ENCODE measurements around the gene FTCD. TPM values are rescaled to one million over a fixed set of nuclear protein-coding genes. Genes with fewer than 3 reads are reported as not detected.

The FTCD gene
- total and polyA plus RNA-seq, 2 of the 4 experiments (the other 2 are of a cell fraction), result 0.55 TPM; not detected in 1

- dilution Hi-C loops (cut with HindIII; ENCODE audit: low sequenced_read_pairs, unreplicated experiment) (no loop called here), in situ Hi-C loops (cut with MboI; ENCODE audit: low sequenced_read_pairs) (no loop called here), intact Hi-C loops (cut with micrococcal nuclease) (no loop called here)
- Histone ChIP-seq H3K4ac (ENCODE audit: low read depth, low read length) (0 out of 2 replicates have a peak overlapping the region, but pooled peaks have one; percentile 1), H3K4me1 (ENCODE audit: control insufficient read depth, insufficient read depth, low read length) (peaks cover 9% of the 10 kb centered on the region; the same call in 1 of the 2 replicates), H4K20me1 (ENCODE audit: insufficient read depth, low read length) (peaks cover 92% of the 10 kb centered on the region), H2BK5ac (ENCODE audit: low read depth, low read length, poor library complexity, severe bottlenecking) (peak overlapping the region; percentile 55), H3K36me3 (ENCODE audit: control insufficient read depth, insufficient read depth, low read length) (peaks cover 99% of the 10 kb centered on the region), H2AFZ (replicated peaks; ENCODE audit: low read length, poor library complexity) (no peak overlapping the region), H3K23ac (ENCODE audit: low read depth, low read length) (no peak overlapping the region), H3K27me3 (ENCODE audit: control insufficient read depth, insufficient read depth, low read length) (no peaks in the 10 kb centered on the region), H2BK15ac (ENCODE audit: low read depth, low read length) (no peak overlapping the region), H4K91ac (ENCODE audit: insufficient read depth, low read depth, low read length) (no peak overlapping the region), H3K4me2 (ENCODE audit: low read depth, low read length) (no peak overlapping the region), H2BK20ac (ENCODE audit: low read depth, low read length) (no peak overlapping the region), H2BK120ac (ENCODE audit: low read depth, low read length) (no peak overlapping the region), H3K4me3 (ENCODE audit: insufficient read depth, low read depth, low read length) (no peak overlapping the region), H3K9me3 (ENCODE audit: control insufficient read depth, insufficient read depth, low read length) (no peaks in the 10 kb centered on the region), H3K14ac (replicated peaks; ENCODE audit: low read depth, low read length) (no peak overlapping the region), H3K9me1 (ENCODE audit: insufficient read depth, low read length) (peaks cover 22% of the 10 kb centered on the region), H4K5ac (ENCODE audit: low read depth, low read length) (no peak overlapping the region; the same call in 1 of the 2 replicates), H3K18ac (ENCODE audit: low read depth, low read length) (no peak overlapping the region), H4K8ac (ENCODE audit: low read depth in 2 of 2, low read length in 2 of 2) (peak overlapping the region in 1 of 2 experiments; percentile 1; a peak in 1 of 4 replicates), H3K56ac (ENCODE audit: extremely low read depth, insufficient read depth, low read length) (no peak overlapping the region), H2AK5ac (ENCODE audit: low read depth, low read length) (no peak overlapping the region), H3K27ac (ENCODE audit: insufficient read depth, low read length) (peak overlapping the region; percentile 49), H3K9ac (ENCODE audit: low read depth, low read length) (no peak overlapping the region), H2AK9ac (replicated peaks; ENCODE audit: low read depth, low read length, poor library complexity) (peak overlapping the region; percentile 44), H3K79me1 (ENCODE audit: low read depth in 1 of 2, low read length in 2 of 2) (peaks cover 17 to 98% of the 10 kb centered on the region in 2 experiments)
- ATAC-seq (ENCODE audit: low read depth) (no peak), DNase-seq (no peak)
- CTCF ChIA-PET, result no interaction called here
- BruUV-seq (replicated peaks), result no TSS peak
- TF ChIP-seq NFE2L2 (IDR thresholded peaks at IDR 0.05; ENCODE audit: low read depth, low read length) (no peak), RFX5 (IDR thresholded peaks at IDR 0.05; ENCODE audit: low read depth, low read length) (no peak), SMC3 (IDR thresholded peaks at IDR 0.05; ENCODE audit: low read depth, low read length) (no peak), MXI1 (IDR thresholded peaks at IDR 0.05; ENCODE audit: borderline replicate concordance, low read depth, low read length) (no peak), FOS (IDR thresholded peaks at IDR 0.05; ENCODE audit: low read depth, low read length) (no peak)
- TF ChIP-seq, protein P1, sequence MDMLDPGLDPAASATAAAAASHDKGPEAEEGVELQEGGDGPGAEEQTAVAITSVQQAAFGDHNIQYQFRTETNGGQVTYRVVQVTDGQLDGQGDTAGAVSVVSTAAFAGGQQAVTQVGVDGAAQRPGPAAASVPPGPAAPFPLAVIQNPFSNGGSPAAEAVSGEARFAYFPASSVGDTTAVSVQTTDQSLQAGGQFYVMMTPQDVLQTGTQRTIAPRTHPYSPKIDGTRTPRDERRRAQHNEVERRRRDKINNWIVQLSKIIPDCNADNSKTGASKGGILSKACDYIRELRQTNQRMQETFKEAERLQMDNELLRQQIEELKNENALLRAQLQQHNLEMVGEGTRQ (IDR thresholded peaks at IDR 0.05; ENCODE audit: low read depth, low read length), result peak; percentile 11; the same call in 1 of the 2 replicates
- WGBS, 2 experiments (ENCODE audit: extremely low coverage in 2 of 2, insufficient read length in 1 of 2), result 89% methylated on average over 17 of the region's 29 CpGs; no CpG with 5 or more reads in 1 of the 2 experiments
- POLR2A ChIA-PET (ENCODE audit: unreplicated experiment), result no interaction called here
Measured at GRCh38 chr21:46121286-46122221, 33.8 kb downstream of the FTCD start.
